ENCODE data around the gene BCKDHA.

DNA sequence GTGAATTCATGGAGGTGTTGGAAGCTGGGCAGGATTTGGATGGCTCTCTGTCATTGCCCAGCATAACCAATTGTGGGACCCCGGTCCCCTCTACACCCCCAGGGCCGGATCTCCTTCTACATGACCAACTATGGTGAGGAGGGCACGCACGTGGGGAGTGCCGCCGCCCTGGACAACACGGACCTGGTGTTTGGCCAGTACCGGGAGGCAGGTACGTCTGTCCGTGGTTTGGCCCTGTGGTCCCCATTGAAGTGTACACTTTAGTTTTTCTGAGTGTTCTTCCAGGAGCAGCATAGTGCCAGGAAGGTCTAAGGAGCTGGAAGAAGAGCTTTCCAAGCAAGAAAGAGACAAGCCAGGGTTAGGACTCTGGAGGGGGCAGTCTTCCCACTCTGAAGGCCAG, 16.3 kb downstream of the BCKDHA start:
- TF ChIP-seq, protein P1, sequence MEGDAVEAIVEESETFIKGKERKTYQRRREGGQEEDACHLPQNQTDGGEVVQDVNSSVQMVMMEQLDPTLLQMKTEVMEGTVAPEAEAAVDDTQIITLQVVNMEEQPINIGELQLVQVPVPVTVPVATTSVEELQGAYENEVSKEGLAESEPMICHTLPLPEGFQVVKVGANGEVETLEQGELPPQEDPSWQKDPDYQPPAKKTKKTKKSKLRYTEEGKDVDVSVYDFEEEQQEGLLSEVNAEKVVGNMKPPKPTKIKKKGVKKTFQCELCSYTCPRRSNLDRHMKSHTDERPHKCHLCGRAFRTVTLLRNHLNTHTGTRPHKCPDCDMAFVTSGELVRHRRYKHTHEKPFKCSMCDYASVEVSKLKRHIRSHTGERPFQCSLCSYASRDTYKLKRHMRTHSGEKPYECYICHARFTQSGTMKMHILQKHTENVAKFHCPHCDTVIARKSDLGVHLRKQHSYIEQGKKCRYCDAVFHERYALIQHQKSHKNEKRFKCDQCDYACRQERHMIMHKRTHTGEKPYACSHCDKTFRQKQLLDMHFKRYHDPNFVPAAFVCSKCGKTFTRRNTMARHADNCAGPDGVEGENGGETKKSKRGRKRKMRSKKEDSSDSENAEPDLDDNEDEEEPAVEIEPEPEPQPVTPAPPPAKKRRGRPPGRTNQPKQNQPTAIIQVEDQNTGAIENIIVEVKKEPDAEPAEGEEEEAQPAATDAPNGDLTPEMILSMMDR (conservative IDR thresholded peaks at IDR 0.05; ENCODE audit: low read length) = no peak
- no peak for TF ChIP-seq EZH2phosphoT487 (IDR thresholded peaks at IDR 0.05; ENCODE audit: borderline replicate concordance, low read depth, low read length)

Data from OCI-LY7 (cell line).